GM06990 (cell line): Measurements from ENCODE around the gene LONP2.

ENCODE experiments used
- DNase-seq: peaks from one replicate; pipeline ENCODE4 v3.0.0-alpha.2; 2011; ENCODE audit not compliant: insufficient read length; ENCODE audit errors: extremely low read depth
- H3K27me3 ChIP-seq: replicated peaks from 2 replicates; pipeline ENCODE4 v1.6.0; 2011; ENCODE audit warnings: low read length; ENCODE audit not compliant: control insufficient read depth, insufficient read depth
- H3K36me3 ChIP-seq: 2 replicates; pipeline ENCODE4 v1.5.1; 2011; ENCODE audit warnings: low read length; ENCODE audit not compliant: control insufficient read depth, insufficient read depth
- H3K4me3 ChIP-seq: replicated peaks from 2 replicates; pipeline ENCODE4 v1.5.1; 2011; ENCODE audit warnings: low read depth, mild to moderate bottlenecking, control low read depth, low read length
- CTCF ChIP-seq: IDR thresholded peaks from 2 replicates; pipeline ENCODE4 v1.5.1; 2011; ENCODE audit warnings: low read length, control low read depth, mild to moderate bottlenecking, inconsistent platforms; ENCODE audit not compliant: insufficient read depth, poor library complexity, severe bottlenecking

Gene LONP2

GRCh38 chr16:48252013-48252412 lies 7.9 kb downstream of the LONP2 start:
- TF ChIP-seq CTCF, result no peak
- Histone ChIP-seq H3K27me3 (no peaks in the 10 kb centered on the region), H3K36me3 (no peaks in the 10 kb centered on the region; the same call in none of the 2 replicates), H3K4me3 (no peak overlapping the region)
- DNase-seq, result no peak

GRCh38 chr16:48256579-48257177 lies 12.6 kb downstream of the LONP2 start:
- TF ChIP-seq CTCF, result no peak
- Histone ChIP-seq H3K4me3 (no peak overlapping the region), H3K36me3 (peaks cover 2% of the 10 kb centered on the region), H3K27me3 (no peaks in the 10 kb centered on the region)
- no peak for DNase-seq

DNA sequence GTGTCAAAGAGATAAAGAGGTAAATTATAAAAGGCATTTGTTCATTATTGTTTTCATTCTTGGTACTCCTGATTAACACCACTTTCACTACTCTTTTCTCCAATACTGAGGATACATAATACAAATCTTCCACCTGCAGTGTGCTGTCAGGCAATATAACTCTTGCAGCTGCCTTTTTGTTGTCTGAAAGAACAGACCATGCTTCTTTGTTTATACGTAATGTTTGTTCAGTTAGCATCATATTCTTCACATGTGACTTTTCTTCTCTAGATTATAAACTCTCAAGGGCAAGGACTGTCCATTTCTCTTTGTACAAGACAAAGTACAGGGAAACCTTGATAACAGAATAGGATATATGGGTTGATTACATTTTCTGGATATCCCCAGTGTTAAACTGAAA lies 17.5 kb downstream of the LONP2 start:
- DNase-seq, result no peak
- H3K4me3 ChIP-seq, result no peak overlapping the region
- H3K27me3 ChIP-seq, result no peaks in the 10 kb centered on the region
- TF ChIP-seq CTCF, result no peak
- H3K36me3 ChIP-seq, result peaks cover 6% of the 10 kb centered on the region

DNA sequence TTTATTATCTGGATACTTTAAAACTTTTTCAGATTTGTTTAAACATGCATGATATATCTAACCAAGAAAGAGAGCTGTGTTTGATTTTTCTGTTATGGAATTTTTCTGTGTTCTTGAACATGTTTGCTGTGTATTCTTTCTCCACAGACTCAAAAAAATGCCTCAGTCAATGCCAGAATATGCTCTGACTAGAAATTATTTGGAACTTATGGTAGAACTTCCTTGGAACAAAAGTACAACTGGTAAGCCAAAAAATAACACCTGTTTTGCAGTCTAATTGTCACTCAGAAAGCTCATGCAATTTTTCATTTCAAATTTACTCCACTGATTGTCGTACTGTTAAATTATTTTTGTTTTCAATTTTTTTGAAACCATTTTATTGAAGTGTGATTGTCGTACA lies 18.5 kb downstream of the LONP2 start:
- H3K4me3 ChIP-seq, result no peak overlapping the region
- H3K27me3 ChIP-seq, result no peaks in the 10 kb centered on the region
- DNase-seq, result no peak
- TF ChIP-seq CTCF, result no peak
- H3K36me3 ChIP-seq, result peaks cover 6% of the 10 kb centered on the region

GRCh38 chr16:48269011-48269410 lies 24.9 kb downstream of the LONP2 start:
- no peak for TF ChIP-seq CTCF
- no peak for DNase-seq
- H3K27me3 ChIP-seq, result no peaks in the 10 kb centered on the region
- H3K36me3 ChIP-seq, result peaks cover 2% of the 10 kb centered on the region
- H3K4me3 ChIP-seq, result no peak overlapping the region

DNA sequence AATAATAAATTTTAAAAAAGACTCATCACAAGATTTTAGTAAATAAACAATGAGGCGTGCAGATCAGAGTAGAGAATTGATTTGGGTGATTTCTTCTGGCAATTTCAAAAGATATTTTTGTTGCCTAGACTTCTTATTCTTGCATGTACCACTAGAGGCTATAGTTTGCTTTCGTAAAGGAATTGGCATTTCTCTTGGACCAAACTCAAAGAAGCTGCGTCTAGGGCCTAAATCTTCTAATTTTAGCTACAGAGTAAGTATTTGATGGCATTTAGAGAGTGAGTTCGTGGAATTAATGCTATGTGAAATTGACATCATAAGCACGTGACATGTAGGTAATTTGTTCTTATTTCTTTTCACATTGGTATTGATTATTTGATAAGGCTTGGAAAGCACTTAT lies 27.6 kb downstream of the LONP2 start:
- Histone ChIP-seq H3K4me3 (no peak overlapping the region), H3K27me3 (no peaks in the 10 kb centered on the region), H3K36me3 (peaks cover 2% of the 10 kb centered on the region)
- DNase-seq, result no peak
- TF ChIP-seq CTCF, result no peak
